Calu3 (cell line): ENCODE results near the gene NDUFV2. TPM values are rescaled to one million over a fixed set of nuclear protein-coding genes. Genes with fewer than 3 reads are reported as not detected.

Source experiments
- BruUV-seq: library from RNA; stranded (reverse); fragments of 400-500 nt; replicated peaks from 2 replicates; lab custom pipeline; 2021; lab: Mats Ljungman, UMichigan
- CTCF ChIA-PET: fragments of 300-600 bp; sonication (Branson Sonifier 250); formaldehyde crosslinking; loops from one replicate; lab custom pipeline; 2022; ENCODE audit warnings: antibody characterized with exemption; lab: Charles Lee
- DNase-seq: peaks from one replicate; pipeline ENCODE4 v3.0.0; 2022
- H3K27ac Mint-ChIP-seq: one replicate; pipeline ENCODE4 v1.8.0; 2022; ENCODE audit warnings: mixed read lengths; ENCODE audit not compliant: unreplicated experiment
- H3K27me3 Mint-ChIP-seq: one replicate; pipeline ENCODE4 v1.8.0; 2022; ENCODE audit warnings: mixed read lengths; ENCODE audit not compliant: unreplicated experiment
- H3K36me3 Mint-ChIP-seq: one replicate; pipeline ENCODE4 v1.8.0; 2022; ENCODE audit warnings: mild to moderate bottlenecking, moderate library complexity, mixed read lengths; ENCODE audit not compliant: insufficient read depth, unreplicated experiment
- H3K4me1 Mint-ChIP-seq: one replicate; pipeline ENCODE4 v1.8.0; 2022; ENCODE audit warnings: mild to moderate bottlenecking, low read depth, mixed read lengths; ENCODE audit not compliant: unreplicated experiment
- H3K4me3 Mint-ChIP-seq: one replicate; pipeline ENCODE4 v1.8.0; 2022; ENCODE audit warnings: mild to moderate bottlenecking, low read depth, moderate library complexity, mixed read lengths; ENCODE audit not compliant: unreplicated experiment
- H3K9me3 Mint-ChIP-seq: one replicate; pipeline ENCODE4 v1.8.0; 2022; ENCODE audit warnings: low read depth, mixed read lengths; ENCODE audit not compliant: unreplicated experiment
- intact Hi-C: fragments of 100-400 bp; cut with micrococcal nuclease; formaldehyde crosslinking; loops from one replicate; pipeline ENCODE4 v1.10.0; 2022; ENCODE audit not compliant: unreplicated experiment
- total RNA-seq: library from RNA; stranded (reverse); gene quantifications from 2 replicates; pipeline ENCODE4 v1.2.3, GENCODE V29; 2022
- TF ChIP-seq, protein P1 (sequence below): fragments of 200-600 bp; IDR thresholded peaks from one replicate; pipeline ENCODE4 v1.8.0; 2022; ENCODE audit warnings: antibody characterized with exemption; ENCODE audit not compliant: unreplicated experiment

Gene NDUFV2
- total RNA-seq, 1 experiment from 2014 or later, result 199 TPM

DNA sequence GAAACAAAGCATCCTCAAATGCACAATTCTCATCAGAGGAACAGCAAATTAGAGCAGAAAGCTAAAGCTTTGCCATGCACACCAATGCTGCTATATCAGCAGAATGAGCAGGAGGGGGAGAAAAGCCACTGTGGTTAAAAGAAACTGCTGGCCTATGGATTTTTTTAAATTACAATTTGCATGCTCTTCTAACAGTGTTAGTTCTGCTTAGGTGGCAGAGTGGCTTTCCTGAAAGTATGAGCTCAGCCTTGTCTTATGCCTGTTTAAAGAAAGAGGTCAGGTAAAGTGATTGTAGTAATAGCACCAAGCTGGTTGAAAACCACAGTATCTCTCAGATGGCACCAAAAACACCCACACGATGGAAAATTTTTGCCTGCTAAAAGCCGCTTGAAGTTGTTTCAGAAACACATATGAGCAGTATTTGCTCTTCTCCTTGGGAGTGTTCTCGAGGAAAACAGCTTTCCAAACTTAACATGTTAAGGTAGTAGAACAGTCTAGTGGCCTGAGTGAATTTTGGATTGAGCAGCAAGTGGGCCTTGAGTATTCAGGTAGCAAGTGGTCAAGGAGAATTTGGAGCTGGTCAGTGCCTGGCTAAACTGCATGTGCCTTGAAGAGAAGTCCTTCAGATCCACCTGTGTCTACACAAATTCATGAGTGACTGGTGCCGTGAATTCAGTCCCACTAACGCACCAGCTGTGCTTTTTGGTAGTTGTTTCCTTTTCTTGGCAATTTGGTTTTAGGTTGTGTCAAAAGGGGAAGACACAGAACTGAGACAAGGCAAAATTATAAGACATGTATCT is 19.6 kb upstream of the NDUFV2 start:
- BruUV-seq, result no TSS peak

GRCh38 chr18:9086015-9086414 is 16.5 kb upstream of the NDUFV2 start:
- H3K4me1 Mint-ChIP-seq, result no peaks in the 10 kb centered on the region
- no peaks in the 10 kb centered on the region for H3K9me3 Mint-ChIP-seq
- H3K4me3 Mint-ChIP-seq, result no peak overlapping the region
- TF ChIP-seq, protein P1, sequence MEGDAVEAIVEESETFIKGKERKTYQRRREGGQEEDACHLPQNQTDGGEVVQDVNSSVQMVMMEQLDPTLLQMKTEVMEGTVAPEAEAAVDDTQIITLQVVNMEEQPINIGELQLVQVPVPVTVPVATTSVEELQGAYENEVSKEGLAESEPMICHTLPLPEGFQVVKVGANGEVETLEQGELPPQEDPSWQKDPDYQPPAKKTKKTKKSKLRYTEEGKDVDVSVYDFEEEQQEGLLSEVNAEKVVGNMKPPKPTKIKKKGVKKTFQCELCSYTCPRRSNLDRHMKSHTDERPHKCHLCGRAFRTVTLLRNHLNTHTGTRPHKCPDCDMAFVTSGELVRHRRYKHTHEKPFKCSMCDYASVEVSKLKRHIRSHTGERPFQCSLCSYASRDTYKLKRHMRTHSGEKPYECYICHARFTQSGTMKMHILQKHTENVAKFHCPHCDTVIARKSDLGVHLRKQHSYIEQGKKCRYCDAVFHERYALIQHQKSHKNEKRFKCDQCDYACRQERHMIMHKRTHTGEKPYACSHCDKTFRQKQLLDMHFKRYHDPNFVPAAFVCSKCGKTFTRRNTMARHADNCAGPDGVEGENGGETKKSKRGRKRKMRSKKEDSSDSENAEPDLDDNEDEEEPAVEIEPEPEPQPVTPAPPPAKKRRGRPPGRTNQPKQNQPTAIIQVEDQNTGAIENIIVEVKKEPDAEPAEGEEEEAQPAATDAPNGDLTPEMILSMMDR, result no peak
- no peaks in the 10 kb centered on the region for H3K27me3 Mint-ChIP-seq
- no TSS peak for BruUV-seq
- no peak for DNase-seq
- CTCF ChIA-PET, result no interaction called here
- no peak overlapping the region for H3K27ac Mint-ChIP-seq
- H3K36me3 Mint-ChIP-seq, result no peaks in the 10 kb centered on the region
- intact Hi-C loops, result no loop called here

More for the DNA sequence above, 19.6 kb upstream of the NDUFV2 start:
- intact Hi-C loops, result no loop called here
- Mint-ChIP-seq H3K36me3 (no peaks in the 10 kb centered on the region), H3K4me1 (no peaks in the 10 kb centered on the region), H3K27ac (no peak overlapping the region), H3K4me3 (no peak overlapping the region), H3K9me3 (no peaks in the 10 kb centered on the region), H3K27me3 (no peaks in the 10 kb centered on the region)
- CTCF ChIA-PET, result interaction anchor here (0.5 to 1.1 kb wide), 2 partner anchors 55 to 202 kb away, joined by 3 read pairs; no protein-coding TSS in a partner anchor
- TF ChIP-seq, protein P1, result no peak
- no peak for DNase-seq

DNA sequence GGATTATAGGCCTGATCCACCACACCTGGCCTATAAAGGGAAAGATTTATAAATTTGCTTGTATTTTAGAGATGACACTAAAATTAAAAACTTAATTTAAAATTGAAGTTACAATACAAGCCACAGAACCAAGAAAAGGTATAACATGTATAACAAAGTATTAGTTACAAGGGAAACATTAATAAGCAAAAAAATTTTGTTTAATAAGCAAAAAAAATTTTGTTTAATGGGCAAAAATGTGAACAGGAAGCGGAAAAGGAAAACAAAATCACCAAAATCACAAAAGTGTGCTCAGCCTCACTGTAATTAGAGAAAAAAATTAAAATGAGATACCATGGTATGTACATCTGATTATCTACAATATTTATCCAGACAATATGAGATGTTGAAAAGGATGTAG is 15.9 kb upstream of the NDUFV2 start:
- no peak for DNase-seq
- Mint-ChIP-seq H3K4me1 (no peaks in the 10 kb centered on the region), H3K4me3 (no peak overlapping the region), H3K36me3 (no peaks in the 10 kb centered on the region), H3K27me3 (no peaks in the 10 kb centered on the region), H3K27ac (no peak overlapping the region), H3K9me3 (no peaks in the 10 kb centered on the region)
- intact Hi-C loops, result no loop called here
- CTCF ChIA-PET, result interaction anchor here (1.0 kb wide), 1 partner anchor 17 kb away, joined by 3 read pairs; no protein-coding TSS in a partner anchor
- TF ChIP-seq, protein P1, result no peak
- BruUV-seq, result no TSS peak

GRCh38 chr18:9087144-9087543 is 15.4 kb upstream of the NDUFV2 start:
- no peaks in the 10 kb centered on the region for H3K27me3 Mint-ChIP-seq
- H3K4me1 Mint-ChIP-seq, result peaks cover under 1% of the 10 kb centered on the region
- intact Hi-C loops, result no loop called here
- no TSS peak for BruUV-seq
- H3K36me3 Mint-ChIP-seq, result no peaks in the 10 kb centered on the region
- no peak for DNase-seq
- no peak overlapping the region for H3K4me3 Mint-ChIP-seq
- CTCF ChIA-PET, result interaction anchor here (1.0 kb wide), 1 partner anchor 16 kb away, joined by 3 read pairs; no protein-coding TSS in a partner anchor
- TF ChIP-seq, protein P1, result no peak
- H3K27ac Mint-ChIP-seq, result no peak overlapping the region
- H3K9me3 Mint-ChIP-seq, result no peaks in the 10 kb centered on the region
